G401.6 (cell line): Measurements from ENCODE around the gene ANKDD1B.

Experiments used
- FAIRE-seq: peaks from 2 replicates; lab custom pipeline; 2012; peaks lifted over from hg19 to GRCh38; lab: Jason Lieb, UNC

ANKDD1B gene

DNA sequence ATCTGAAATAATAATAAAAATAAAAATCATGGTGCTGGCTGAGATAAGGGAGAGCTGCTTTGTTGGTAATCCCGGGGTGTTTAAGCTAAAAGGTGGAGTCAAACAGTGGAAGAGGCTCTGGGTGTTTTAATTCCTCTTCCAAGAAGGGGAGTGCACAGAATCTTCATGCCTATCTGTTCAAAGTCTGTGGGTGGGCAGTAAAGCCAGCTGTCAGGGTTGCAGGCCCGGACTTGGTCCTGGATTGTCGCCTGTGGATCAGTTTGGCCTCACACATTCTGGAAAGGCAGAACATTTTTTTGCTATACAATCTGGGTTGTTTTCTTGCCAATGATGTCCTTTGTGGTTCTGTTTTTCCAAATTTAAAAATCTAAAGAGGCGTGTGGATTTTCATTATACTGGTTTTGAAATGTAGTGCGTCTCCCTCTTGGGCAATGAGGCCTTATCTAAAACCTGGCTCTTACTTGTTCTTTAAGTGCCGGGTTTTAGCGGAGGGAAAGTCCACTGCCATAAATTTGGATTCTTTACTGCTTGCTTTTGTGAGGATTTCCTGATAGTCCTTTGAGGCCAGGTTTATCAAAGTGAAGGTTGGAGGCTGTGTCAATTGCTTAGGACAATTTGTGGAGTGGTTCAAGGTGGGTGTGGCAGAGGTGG, 5.8 kb downstream of the ANKDD1B start:
- no peak for FAIRE-seq

- no peak for FAIRE-seq
Observed at GRCh38 chr5:75617736-75618352, 6.6 kb downstream of the ANKDD1B start.

GRCh38 chr5:75620184-75620959, 9.1 kb downstream of the ANKDD1B start:
- no peak for FAIRE-seq

- no peak for FAIRE-seq
Observed at GRCh38 chr5:75622564-75622963, 11.3 kb downstream of the ANKDD1B start.

GRCh38 chr5:75623846-75624245, 12.6 kb downstream of the ANKDD1B start:
- FAIRE-seq, result no peak

GRCh38 chr5:75626959-75627358, 15.7 kb downstream of the ANKDD1B start:
- FAIRE-seq, result no peak

DNA sequence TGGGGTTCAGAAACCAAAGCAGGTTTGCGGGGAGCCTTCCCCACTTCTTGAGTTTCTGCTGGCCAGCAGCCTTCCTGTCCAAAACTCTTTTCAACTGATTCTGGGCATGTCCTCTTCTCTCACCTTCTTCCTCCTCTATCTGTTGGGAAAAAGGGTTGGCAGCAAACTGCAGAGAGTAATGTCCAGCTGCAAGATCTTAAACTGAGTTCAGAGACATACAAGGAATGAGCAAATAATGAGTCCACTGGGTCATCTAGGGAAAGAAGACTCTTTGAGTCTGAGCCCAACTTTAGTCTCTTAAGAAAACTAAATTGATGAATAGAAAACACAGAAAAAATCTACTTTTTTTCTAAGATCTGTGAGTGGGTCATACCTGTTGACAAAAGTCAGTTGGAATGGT, 16.5 kb downstream of the ANKDD1B start:
- no peak for FAIRE-seq

DNA sequence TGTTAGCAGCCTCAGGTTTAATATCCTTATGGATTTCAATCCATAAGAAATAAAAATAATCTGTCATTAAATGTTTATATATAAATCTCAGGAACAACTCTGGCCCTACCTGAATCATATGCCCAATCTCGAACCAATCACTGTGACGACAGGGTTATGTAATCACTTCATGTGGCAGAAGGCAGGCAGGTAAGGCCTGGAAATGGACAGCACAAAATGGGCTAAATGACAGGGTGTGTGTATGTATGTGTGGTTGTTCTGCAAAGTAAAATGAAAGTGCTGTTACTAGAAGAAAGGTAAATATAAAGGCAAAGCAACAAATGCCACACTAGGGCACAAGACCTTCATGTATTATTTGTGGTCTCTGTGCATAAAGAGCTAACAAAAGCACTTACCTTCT, 19.6 kb downstream of the ANKDD1B start:
- FAIRE-seq, result no peak

DNA sequence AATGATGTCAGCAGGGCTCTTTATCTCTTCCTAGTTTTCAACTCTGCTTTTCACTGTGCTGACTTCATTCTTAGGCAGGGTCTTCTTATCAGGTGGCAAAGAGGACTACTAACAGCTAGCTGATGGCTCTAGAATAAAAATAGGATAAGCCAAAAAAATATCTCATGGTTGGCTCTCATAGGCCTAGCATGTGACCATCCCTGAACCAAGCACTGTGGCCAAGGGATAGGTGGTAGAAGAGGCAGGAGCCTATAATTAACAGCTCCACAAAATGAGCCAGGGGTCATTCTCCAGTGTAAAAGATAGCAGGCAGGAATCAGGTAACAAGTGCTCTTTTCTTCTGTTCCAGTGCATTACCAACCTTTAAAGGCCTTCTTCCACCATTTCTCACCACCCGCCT, 21.1 kb downstream of the ANKDD1B start:
- FAIRE-seq, result no peak

- FAIRE-seq, result no peak
Observed at GRCh38 chr5:75637949-75638348, 26.7 kb downstream of the ANKDD1B start.

GRCh38 chr5:75639535-75640311, 28.5 kb downstream of the ANKDD1B start:
- no peak for FAIRE-seq

GRCh38 chr5:75640395-75640794, 29.1 kb downstream of the ANKDD1B start:
- FAIRE-seq, result no peak

- FAIRE-seq, result no peak
Observed at GRCh38 chr5:75640826-75641225, 29.6 kb downstream of the ANKDD1B start.

DNA sequence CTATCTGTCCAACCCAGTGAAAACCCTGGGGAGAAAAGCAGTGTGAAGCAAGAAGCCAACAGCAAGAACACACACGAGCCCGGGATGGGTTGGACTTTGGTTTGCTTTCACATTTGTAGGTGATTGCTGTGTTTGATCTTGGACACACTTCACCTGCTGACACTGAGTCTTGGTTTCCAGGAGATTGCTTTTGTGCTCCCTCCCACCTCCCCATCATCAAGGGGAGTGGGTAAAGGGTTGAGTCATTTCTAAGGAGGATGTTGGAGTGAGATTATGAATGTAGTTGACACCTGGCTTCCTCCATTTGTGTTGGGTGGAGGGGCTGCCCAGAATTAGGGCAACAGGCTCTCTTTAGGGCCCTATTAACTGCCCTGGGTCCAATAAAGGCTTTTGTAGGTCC, 37.5 kb downstream of the ANKDD1B start:
- FAIRE-seq, result no peak

GRCh38 chr5:75651575-75652238, 40.5 kb downstream of the ANKDD1B start:
- no peak for FAIRE-seq

GRCh38 chr5:75653521-75653920, 42.3 kb downstream of the ANKDD1B start:
- no peak for FAIRE-seq

DNA sequence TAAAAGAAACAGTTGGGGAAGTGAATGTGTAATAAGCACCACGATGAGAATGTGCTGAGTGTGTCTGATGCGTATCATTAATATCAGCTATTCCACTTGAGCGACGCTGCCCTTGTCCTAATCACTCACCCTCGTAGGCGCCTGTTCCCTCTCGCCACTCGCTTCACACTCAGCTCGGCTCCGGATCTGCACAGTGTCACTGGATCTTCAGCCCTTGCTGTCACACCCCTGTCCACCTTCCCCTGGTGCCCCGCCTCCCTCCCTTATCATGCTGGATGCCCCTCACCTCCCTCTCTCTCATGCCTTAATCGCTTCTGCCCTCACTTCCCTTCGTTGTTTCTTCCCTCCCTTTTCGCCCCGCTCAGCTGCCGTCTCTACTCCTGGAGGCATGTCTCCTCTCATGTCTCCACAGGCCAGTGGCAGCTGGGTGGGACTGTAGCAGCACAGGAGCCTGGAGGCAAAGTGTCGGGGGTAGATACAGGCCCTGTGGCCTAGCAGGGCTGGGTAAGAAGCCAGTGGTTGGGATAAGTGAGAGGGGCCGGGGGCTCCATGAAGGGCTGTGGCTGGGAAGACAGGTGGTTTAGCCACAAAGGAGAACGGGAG, 43.5 kb downstream of the ANKDD1B start:
- no peak for FAIRE-seq

DNA sequence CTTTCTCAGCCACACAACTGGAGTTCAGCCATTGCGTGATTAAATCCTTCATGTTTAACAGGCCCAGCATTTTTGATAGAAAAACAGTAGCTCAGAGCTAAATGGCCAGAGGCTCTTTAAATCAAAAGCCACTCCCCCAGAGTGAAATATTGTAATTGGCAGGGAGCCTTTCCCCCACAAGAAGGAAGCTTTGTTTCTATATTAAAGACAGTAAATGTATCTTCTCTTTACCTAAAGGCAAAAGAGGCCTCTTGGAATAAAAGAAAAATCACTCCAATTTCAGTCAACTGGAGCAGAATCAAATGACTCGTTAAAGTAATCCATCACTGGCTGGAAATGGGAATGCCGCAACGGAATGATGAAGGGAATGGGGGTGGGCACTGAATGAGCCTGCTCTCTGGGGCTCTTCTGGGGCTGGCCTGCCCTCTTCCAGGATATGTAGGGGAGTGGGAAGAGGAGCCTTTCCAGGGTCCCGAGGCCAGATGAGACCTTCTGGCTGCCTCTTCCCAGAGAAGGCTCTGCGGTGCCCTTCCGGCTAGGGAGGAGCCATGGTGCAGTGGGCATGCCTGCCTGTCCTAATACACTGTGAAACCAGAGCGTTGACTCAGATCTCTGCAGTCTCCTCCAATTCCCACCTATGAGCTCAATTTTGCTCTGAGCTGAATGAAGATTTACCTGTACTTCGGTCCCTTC, 45.2 kb downstream of the ANKDD1B start:
- FAIRE-seq, result no peak

DNA sequence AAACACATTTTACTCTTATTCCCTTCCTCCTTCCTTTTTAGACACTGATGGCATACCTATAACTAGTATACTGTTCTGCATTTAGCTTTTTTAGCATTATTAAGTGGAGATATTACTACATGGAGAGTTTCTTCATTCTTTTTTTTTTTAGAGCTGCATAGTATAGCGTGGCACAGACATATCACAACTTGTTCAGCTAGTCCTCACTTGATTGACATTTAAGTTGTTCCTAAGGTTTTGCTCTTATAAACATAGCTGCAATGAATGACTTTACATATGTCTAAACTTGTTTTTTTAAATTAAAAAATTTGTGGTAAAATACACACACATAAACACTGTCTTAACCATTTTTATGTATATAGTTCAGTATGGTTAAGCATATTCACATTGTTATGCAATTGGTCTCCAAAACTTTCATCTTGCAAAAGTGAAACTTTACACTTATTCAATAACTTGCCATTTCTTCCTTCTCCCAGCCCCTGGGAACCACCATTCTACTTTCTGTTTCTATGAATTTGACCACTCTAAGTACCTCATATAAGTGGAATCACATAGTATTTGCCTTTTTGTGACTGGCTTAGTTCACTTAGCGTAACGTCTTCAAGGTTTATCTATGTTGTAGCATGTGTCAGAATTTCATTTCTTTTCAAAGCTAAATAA, 48.7 kb downstream of the ANKDD1B start:
- no peak for FAIRE-seq

DNA sequence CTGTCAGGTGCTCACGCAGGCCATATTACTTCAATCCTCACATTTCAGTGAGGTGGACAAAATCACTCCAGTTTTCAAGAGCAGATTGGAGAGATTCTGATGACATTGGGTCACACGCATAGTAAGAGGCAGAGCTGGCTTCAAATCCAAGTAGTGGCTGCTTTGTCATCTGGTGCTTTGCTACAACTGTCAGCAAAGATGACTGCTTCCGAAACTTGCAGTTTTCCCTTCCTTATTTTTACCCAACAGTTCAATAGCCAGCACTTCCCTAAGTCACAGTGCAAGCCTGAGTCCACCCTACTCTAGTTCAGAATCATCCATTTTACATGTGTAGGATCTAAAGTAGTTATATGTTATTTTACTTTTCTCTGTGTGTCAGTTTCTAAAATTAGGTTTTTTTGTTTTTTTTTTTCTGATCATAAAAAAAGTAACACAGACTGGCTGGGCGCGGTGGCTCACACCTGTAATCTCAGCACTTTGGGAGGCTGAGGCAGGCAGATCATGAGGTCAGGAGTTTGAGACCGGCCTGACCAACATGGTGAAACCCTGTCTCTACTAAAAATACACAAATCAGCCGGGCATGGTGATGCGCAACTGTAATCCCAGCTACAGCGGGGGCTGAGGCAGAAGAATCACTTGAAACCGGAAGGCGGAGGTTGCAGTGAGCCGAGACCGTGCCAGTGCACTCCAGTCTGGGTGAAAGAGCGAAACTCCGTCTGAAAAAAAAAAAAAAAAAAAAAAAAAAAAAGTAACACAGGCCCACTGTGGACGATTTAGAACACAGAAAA, 49.6 kb downstream of the ANKDD1B start:
- FAIRE-seq, result no peak
